ENCODE results near the gene TTLL3. TPM values are rescaled to one million over a fixed set of nuclear protein-coding genes. Genes with fewer than 3 reads are reported as not detected.
"Not testable (repeated sequence)": the region's sequence is repeated elsewhere in the genome, so short reads cannot be mapped to it uniquely, and the experiment has no call there.

TTLL3 gene
- total RNA-seq, 1 donor from 2014 or later: 50.0 TPM

GRCh38 chr3:9767418-9767817 lies 42.6 kb upstream of the TTLL3 start:
- peak; percentile 55 for DNase-seq
- TF ChIP-seq CTCF (IDR thresholded peaks at IDR 0.05): no peak
- Histone ChIP-seq H3K4me1 (peaks cover 47% of the 10 kb centered on the region), H3K36me3 (peaks cover 34% of the 10 kb centered on the region), H3K27ac (peak overlapping the region; percentile 38), H3K4me3 (peak overlapping the region; percentile 20), H3K9me3 (no peaks in the 10 kb centered on the region), H3K27me3 (ENCODE audit: low read depth) (no peaks in the 10 kb centered on the region)
- peak in 1 of 2 donors; percentile 42 for ATAC-seq
- intact Hi-C loops (cut with DNase I): no loop called here

- intact Hi-C loops (cut with DNase I): no loop called here
- Histone ChIP-seq H3K9me3 (no peaks in the 10 kb centered on the region), H3K27ac (peak overlapping the region; percentile 38), H3K27me3 (ENCODE audit: low read depth) (no peaks in the 10 kb centered on the region), H3K4me3 (peak overlapping the region; percentile 87), H3K36me3 (peaks cover 26% of the 10 kb centered on the region), H3K4me1 (peaks cover 47% of the 10 kb centered on the region)
- ATAC-seq (no peak), DNase-seq (no peak)
- TF ChIP-seq CTCF (IDR thresholded peaks at IDR 0.05): no peak
Observed at GRCh38 chr3:9768141-9768775, 41.8 kb upstream of the TTLL3 start.

GRCh38 chr3:9769012-9769411 lies 41.0 kb upstream of the TTLL3 start:
- H3K9me3 ChIP-seq: no peaks in the 10 kb centered on the region
- no peak for ATAC-seq
- intact Hi-C loops (cut with DNase I): no loop called here
- no peaks in the 10 kb centered on the region for H3K27me3 ChIP-seq (ENCODE audit: low read depth)
- H3K4me3 ChIP-seq: peak overlapping the region; percentile 87
- H3K36me3 ChIP-seq: peaks cover 18% of the 10 kb centered on the region
- no peak for DNase-seq
- TF ChIP-seq CTCF (IDR thresholded peaks at IDR 0.05): no peak
- H3K4me1 ChIP-seq: peaks cover 47% of the 10 kb centered on the region
- H3K27ac ChIP-seq: peak overlapping the region; percentile 87

GRCh38 chr3:9769426-9770275 lies 40.4 kb upstream of the TTLL3 start, which contains the start of gene CAMK1:
Gene CAMK1, minus strand, starts transcription at chr3:9769947. Its CDS starts 2,198 bp downstream, at chr3:9767749.
- intact Hi-C loops (cut with DNase I): no loop called here
- no peaks in the 10 kb centered on the region for H3K9me3 ChIP-seq
- DNase-seq: peak; percentile 88
- peak within 1 kb of the TSS; percentile 87 for H3K4me3 ChIP-seq
- H3K36me3 ChIP-seq: peaks cover 12% of the 10 kb centered on the region
- peaks cover 47% of the 10 kb centered on the region for H3K4me1 ChIP-seq
- ATAC-seq: peak; percentile 95 to 98
- peak within 1 kb of the TSS; percentile 87 for H3K27ac ChIP-seq
- no peaks in the 10 kb centered on the region for H3K27me3 ChIP-seq (ENCODE audit: low read depth)
- TF ChIP-seq CTCF (IDR thresholded peaks at IDR 0.05): no peak

GRCh38 chr3:9770276-9770812 lies 39.7 kb upstream of the TTLL3 start:
- intact Hi-C loops (cut with DNase I): no loop called here
- TF ChIP-seq CTCF (IDR thresholded peaks at IDR 0.05): no peak
- DNase-seq: peak; percentile 84
- ATAC-seq: peak; percentile 38 to 51
- Histone ChIP-seq H3K27me3 (ENCODE audit: low read depth) (no peaks in the 10 kb centered on the region), H3K36me3 (peaks cover 5% of the 10 kb centered on the region), H3K27ac (peak overlapping the region; percentile 87), H3K4me3 (peak overlapping the region; percentile 87), H3K9me3 (no peaks in the 10 kb centered on the region), H3K4me1 (peaks cover 47% of the 10 kb centered on the region)

GRCh38 chr3:9771007-9771406 lies 39.1 kb upstream of the TTLL3 start:
- H3K9me3 ChIP-seq; H3K36me3 ChIP-seq; DNase-seq; H3K4me3 ChIP-seq; intact Hi-C loops (cut with DNase I); H3K27me3 ChIP-seq (ENCODE audit: low read depth); ATAC-seq: not testable (repeated sequence)
- Histone ChIP-seq H3K27ac (peak overlapping the region; percentile 87), H3K4me1 (peaks cover 47% of the 10 kb centered on the region)
